Measurements from ENCODE around the gene NUP54. TPM values are rescaled to one million over a fixed set of nuclear protein-coding genes. Genes with fewer than 3 reads are reported as not detected.

Gene NUP54
- total RNA-seq, 3 donors from 2014 or later = 57.8 to 59.7 (median 59.3) TPM

- no peaks in the 10 kb centered on the region for H3K4me1 Mint-ChIP-seq (ENCODE audit: low read depth)
- no peaks in the 10 kb centered on the region for H3K9me3 Mint-ChIP-seq
- ATAC-seq (no peak), DNase-seq (no peak)
- H3K4me3 Mint-ChIP-seq = no peak within 1 kb of the TSS
- no peaks in the 10 kb centered on the region for H3K36me3 Mint-ChIP-seq (ENCODE audit: insufficient read depth)
- H3K27me3 Mint-ChIP-seq (ENCODE audit: low read depth) = peaks cover 7% of the 10 kb centered on the region
Observed at GRCh38 chr4:76074468-76074867, 73.7 kb downstream of the NUP54 start, which contains the start of gene ART3. TSS of gene ART3 (plus strand) at chr4:76074709. CDS start at chr4:76075890, 1,181 bp downstream.

- H3K9me3 Mint-ChIP-seq = no peaks in the 10 kb centered on the region
Observed at GRCh38 chr4:76072760-76073159, 75.4 kb downstream of the NUP54 start.

GRCh38 chr4:76067652-76068286 lies 80.4 kb downstream of the NUP54 start:
- Mint-ChIP-seq H3K4me3 (no peak overlapping the region), H3K4me1 (ENCODE audit: low read depth) (peaks cover 1% of the 10 kb centered on the region), H3K36me3 (ENCODE audit: insufficient read depth) (no peaks in the 10 kb centered on the region)

More at GRCh38 chr4:76072760-76073159, 75.4 kb downstream of the NUP54 start:
- DNase-seq (no peak), ATAC-seq (no peak)
- Mint-ChIP-seq H3K4me3 (no peak overlapping the region), H3K36me3 (ENCODE audit: insufficient read depth) (no peaks in the 10 kb centered on the region), H3K4me1 (ENCODE audit: low read depth) (no peaks in the 10 kb centered on the region), H3K27me3 (ENCODE audit: low read depth) (no peaks in the 10 kb centered on the region)

GRCh38 chr4:76066546-76066945 lies 81.7 kb downstream of the NUP54 start:
- ATAC-seq (no peak), DNase-seq (no peak)
- H3K9me3 Mint-ChIP-seq = no peaks in the 10 kb centered on the region

More at GRCh38 chr4:76067652-76068286, 80.4 kb downstream of the NUP54 start:
- Mint-ChIP-seq H3K9me3 (no peaks in the 10 kb centered on the region), H3K27me3 (ENCODE audit: low read depth) (peaks cover 3% of the 10 kb centered on the region)
- ATAC-seq = peak; percentile 82 to 85
- DNase-seq = peak; percentile 61

More at GRCh38 chr4:76066546-76066945, 81.7 kb downstream of the NUP54 start:
- peaks cover 6% of the 10 kb centered on the region for H3K27me3 Mint-ChIP-seq (ENCODE audit: low read depth)
- H3K4me3 Mint-ChIP-seq = no peak overlapping the region
- no peaks in the 10 kb centered on the region for H3K36me3 Mint-ChIP-seq (ENCODE audit: insufficient read depth)
- H3K4me1 Mint-ChIP-seq (ENCODE audit: low read depth) = peaks cover 3% of the 10 kb centered on the region

Other genes starting within 250 kb of the NUP54 start
- gene PPEF2, start 245.9 kb downstream of the NUP54 start, total RNA-seq = not detected
- gene NAAA, start 207.4 kb downstream of the NUP54 start, total RNA-seq = 10 to 100 TPM; 32.5 to 42.9 (median 36.4) TPM
- gene SDAD1, start 157.5 kb downstream of the NUP54 start, total RNA-seq = 10 to 100 TPM; 70.4 to 80.0 (median 79.9) TPM
- 10 to 100 TPM; 13.0 to 65.1 (median 15.1) TPM for gene CXCL9, start 140.9 kb downstream of the NUP54 start, total RNA-seq
- gene CXCL10, start 124.9 kb downstream of the NUP54 start, total RNA-seq = 10 to 100 TPM; 13.0 to 52.3 (median 13.9) TPM
- gene CXCL11, start 112.3 kb downstream of the NUP54 start, total RNA-seq = 1 to 10 TPM in 2 of 3 donors, under 1 TPM in 1; 0.37 to 3.4 (median 2.4) TPM
- gene ART3, start 73.7 kb downstream of the NUP54 start, total RNA-seq = under 1 TPM in 2 of 3 donors, not detected in 1; 0.79 to 0.95 TPM
- gene SCARB2, start 65.4 kb upstream of the NUP54 start, total RNA-seq = 1 to 10 TPM; 3.5 to 5.3 (median 4.6) TPM
- gene FAM47E, start 103.3 kb upstream of the NUP54 start, total RNA-seq = not detected
- gene STBD1, start 158.3 kb upstream of the NUP54 start, total RNA-seq = under 1 TPM; 0.23 to 0.52 (median 0.34) TPM

All from activated T-cell treated with anti-CD3 and anti-CD28 coated beads, Interleukin-2, amount 50 U/mL, for 4 hours (primary cell).